GM18868 (cell line): Measurements from ENCODE around the gene CHL1.

ENCODE experiments used
- ATAC-seq: cut with Tn5 transposase; IDR thresholded peaks from one replicate; pipeline ENCODE4 v1.9.1; 2021; ENCODE audit warnings: mild to moderate bottlenecking, moderate library complexity; ENCODE audit not compliant: unreplicated experiment

CHL1 gene

GRCh38 chr3:396293-396692 is 199.7 kb downstream of the CHL1 start:
- ATAC-seq = no peak

GRCh38 chr3:399647-400046 is 203.1 kb downstream of the CHL1 start:
- ATAC-seq = no peak

DNA sequence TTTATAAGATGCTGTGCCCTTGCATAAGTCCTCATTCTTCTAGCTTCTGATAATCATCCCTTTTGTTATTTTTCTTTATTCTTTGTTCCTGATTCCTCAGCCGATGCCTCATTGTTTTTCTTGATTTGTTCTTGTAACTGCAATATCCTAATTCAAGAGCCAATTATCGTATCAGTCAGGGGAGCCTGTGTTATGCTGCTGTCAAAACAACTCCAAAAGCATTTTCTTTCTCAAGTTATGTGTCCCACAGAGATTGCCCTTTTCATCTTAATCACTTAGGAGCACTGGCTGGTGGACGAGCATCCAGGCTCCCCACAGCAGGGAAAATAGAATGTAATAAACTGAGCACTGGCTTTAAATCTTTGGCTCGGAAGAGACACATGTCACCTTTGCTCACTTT is 207.3 kb downstream of the CHL1 start:
- no peak for ATAC-seq

DNA sequence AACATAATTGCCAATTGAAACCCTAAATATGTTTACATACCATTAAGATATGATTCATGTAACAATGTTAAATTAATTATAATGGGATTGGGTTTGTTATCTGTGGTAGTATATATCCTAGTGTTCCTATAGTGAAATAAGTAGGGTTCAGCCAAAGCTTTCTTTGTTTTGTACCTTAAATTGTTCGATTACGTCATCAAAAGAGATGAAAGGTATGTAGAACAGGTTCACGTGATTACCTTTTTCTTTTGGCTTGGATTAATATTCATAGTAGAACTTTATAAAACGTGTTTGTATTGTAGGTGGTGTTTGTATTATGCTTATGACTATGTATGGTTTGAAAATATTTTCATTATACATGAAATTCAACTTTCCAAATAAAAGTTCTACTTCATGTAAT is 212.4 kb downstream of the CHL1 start:
- no peak for ATAC-seq

- ATAC-seq = no peak
Measured at GRCh38 chr3:411226-411625, 214.7 kb downstream of the CHL1 start.

- peak; percentile 63 for ATAC-seq
Measured at GRCh38 chr3:414063-414462, 217.5 kb downstream of the CHL1 start.

- ATAC-seq = no peak
Measured at GRCh38 chr3:418239-418929, 221.8 kb downstream of the CHL1 start.

- peak; percentile 82 for ATAC-seq
Measured at GRCh38 chr3:420584-420983, 224.0 kb downstream of the CHL1 start.

- ATAC-seq = no peak
Measured at GRCh38 chr3:425079-425478, 228.5 kb downstream of the CHL1 start.

DNA sequence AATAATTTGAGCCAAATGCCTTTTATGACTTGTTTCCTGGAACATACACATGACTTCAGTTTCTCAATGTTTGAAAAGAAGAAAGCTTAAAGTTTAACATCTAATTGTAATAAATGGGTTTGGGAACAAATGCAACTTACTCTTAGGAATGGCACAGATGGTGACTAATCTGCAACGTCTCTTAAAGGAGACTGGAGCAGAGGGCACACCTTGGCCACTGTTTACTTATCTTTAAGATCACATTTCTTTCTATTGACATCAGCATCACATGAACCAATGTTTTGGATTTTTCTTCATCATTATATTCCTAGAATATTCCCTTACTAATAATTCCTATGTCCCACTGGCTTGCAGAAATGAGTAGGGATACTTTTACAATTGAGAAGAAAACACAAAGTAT is 229.5 kb downstream of the CHL1 start:
- no peak for ATAC-seq

GRCh38 chr3:427128-427527 is 230.6 kb downstream of the CHL1 start:
- no peak for ATAC-seq

- no peak for ATAC-seq
Measured at GRCh38 chr3:430186-430585, 233.6 kb downstream of the CHL1 start.

- ATAC-seq = no peak
Measured at GRCh38 chr3:435161-435560, 238.6 kb downstream of the CHL1 start.

DNA sequence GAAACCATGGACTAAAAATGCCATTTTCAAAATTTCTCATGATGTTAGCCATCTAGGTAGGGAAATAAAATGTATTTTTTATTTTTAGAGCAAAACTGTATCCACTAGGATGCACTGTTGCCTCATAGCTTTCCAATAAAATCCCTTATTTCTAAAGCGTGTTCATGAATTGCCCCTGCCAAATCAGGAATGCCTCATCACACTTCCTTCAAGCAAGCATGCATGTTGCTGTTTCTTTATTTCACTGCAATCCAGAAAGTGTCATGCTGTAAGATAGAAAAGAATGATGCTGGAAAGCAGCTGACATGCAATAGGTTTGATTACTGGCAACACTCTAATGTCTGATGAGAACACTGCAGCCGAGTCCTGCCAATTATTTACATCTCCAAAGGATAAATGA is 239.5 kb downstream of the CHL1 start:
- no peak for ATAC-seq

GRCh38 chr3:440826-441225 is 244.3 kb downstream of the CHL1 start:
- no peak for ATAC-seq

GRCh38 chr3:445960-446359 is 249.4 kb downstream of the CHL1 start:
- no peak for ATAC-seq

DNA sequence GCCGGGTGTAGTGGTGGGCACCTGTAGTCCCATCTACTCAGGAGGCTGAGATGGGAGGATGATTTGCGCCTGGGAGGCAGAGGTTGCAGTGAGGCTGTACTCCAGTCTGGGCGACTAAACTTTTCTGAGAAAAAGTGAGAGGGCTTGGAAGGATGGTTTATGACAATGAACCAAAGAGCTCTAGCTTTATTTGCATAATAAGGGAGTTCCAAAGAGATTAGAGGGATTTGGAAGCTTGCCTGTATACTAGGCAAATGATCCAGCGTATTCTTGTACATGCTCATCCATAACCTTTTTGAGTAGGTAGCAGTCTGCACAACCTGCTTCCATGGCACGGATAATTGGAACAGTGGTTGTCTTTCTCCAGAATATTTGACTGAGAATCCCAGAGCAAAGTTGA is 251.1 kb downstream of the CHL1 start:
- no peak for ATAC-seq

GRCh38 chr3:449711-450110 is 253.1 kb downstream of the CHL1 start:
- ATAC-seq = no peak

DNA sequence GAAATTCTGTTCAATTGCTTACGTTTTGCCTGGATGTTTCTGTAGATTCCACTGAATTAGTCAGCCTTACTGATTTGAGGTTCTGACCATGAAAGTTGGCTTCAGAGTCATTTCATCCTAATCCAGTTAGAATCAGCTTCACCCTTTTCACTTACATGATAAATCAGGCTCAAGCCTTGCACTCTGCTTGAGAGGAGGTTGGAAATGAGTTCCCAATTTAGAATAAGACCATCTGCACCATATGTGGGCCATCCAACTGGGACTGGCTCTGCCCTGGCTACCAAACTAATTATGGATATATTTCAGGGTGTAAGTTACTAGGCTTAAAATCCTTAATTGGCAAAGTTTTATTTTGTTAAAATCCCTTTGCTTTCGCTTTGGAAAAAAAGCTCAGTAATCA is 255.7 kb downstream of the CHL1 start:
- ATAC-seq = no peak

DNA sequence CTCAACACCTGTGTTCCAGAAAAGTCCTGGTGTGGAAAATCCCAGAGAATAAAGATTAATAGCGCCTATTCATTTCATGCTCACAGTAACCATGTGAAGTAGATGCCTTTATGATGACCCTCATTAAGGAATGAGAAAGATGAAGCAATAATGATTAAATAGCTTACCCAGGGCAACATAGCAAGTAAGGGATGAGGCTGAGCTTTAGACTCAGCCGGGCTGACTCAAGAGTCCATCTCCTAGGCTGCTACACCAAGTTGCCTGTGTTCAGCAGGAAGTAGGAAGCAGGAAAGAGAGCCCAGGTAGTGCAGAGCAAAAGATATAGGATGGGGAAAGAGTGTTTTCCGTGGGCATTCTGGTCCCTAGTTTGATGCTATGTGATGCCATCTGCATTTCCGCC is 256.5 kb downstream of the CHL1 start:
- ATAC-seq = no peak

DNA sequence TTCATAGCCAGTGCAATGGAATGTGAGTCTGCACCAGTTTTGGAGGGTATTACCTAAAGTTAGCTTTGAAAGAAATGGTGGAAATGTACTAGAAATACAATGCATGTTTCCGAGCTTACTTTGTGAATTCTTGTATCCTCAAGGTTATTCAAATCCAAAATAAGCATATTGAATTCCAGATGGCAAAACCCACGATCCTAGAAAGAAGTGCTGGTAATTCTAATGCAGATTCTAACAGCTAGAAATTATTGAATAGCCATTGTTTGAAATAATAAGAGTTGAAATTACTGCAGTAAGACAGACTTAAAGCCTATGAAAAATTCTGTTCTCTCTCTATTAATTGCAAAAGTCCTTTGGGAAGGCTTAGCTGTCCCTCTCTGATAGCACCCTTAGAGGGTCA is 258.4 kb downstream of the CHL1 start:
- no peak for ATAC-seq

- ATAC-seq = no peak
Measured at GRCh38 chr3:458124-458523, 261.6 kb downstream of the CHL1 start.

DNA sequence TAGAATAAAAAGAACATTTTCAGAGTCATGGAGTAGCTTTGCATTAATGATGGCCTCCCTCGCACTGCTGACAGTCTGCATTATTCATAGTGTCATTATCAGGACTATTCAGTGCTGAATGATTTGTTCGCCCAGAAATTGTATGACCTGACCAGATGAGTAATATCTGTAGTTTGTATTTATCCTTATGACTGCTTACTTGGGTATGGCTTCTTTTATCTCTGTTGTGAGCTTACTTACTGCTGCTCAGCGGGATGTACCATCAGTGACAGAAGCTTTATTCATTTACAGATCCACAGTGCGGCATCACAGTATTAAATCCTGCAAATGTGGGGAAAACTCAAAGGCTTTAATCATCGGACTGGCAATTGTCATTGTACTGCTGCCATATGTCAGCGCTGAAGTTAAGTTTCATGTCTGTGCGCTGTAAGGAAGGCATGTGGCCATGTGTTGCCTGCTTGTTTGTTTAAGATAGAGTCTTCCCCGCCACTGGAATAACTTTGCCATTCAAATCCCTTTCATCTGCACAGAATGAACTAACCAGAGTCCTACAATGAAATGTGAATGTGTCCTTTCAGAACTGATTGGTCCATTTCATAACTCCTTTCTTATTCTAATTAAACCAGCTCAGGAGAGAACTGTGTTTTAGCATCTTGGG is 262.2 kb downstream of the CHL1 start:
- ATAC-seq = no peak
